ENCODE data around the gene PNKD.

DNA sequence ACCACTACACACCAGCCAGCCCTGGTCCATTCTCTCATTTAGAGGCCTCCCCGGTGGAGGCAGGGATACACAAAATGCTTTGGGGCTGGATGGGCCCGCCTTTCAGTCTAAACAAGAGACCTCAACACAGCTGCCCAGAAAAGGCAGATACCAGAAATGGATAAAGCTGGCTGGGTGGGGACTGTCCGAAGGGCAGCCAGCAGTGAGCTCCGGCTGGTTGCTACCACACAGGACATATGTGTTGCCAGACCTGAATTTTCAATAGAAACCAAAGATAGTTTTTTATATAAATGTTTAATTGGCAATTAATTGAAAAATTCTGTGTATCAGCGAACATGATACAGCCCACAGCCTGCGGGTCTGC is 8.1 kb upstream of the PNKD start:
- TF ChIP-seq, protein P1, sequence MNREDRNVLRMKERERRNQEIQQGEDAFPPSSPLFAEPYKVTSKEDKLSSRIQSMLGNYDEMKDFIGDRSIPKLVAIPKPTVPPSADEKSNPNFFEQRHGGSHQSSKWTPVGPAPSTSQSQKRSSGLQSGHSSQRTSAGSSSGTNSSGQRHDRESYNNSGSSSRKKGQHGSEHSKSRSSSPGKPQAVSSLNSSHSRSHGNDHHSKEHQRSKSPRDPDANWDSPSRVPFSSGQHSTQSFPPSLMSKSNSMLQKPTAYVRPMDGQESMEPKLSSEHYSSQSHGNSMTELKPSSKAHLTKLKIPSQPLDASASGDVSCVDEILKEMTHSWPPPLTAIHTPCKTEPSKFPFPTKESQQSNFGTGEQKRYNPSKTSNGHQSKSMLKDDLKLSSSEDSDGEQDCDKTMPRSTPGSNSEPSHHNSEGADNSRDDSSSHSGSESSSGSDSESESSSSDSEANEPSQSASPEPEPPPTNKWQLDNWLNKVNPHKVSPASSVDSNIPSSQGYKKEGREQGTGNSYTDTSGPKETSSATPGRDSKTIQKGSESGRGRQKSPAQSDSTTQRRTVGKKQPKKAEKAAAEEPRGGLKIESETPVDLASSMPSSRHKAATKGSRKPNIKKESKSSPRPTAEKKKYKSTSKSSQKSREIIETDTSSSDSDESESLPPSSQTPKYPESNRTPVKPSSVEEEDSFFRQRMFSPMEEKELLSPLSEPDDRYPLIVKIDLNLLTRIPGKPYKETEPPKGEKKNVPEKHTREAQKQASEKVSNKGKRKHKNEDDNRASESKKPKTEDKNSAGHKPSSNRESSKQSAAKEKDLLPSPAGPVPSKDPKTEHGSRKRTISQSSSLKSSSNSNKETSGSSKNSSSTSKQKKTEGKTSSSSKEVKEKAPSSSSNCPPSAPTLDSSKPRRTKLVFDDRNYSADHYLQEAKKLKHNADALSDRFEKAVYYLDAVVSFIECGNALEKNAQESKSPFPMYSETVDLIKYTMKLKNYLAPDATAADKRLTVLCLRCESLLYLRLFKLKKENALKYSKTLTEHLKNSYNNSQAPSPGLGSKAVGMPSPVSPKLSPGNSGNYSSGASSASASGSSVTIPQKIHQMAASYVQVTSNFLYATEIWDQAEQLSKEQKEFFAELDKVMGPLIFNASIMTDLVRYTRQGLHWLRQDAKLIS (CRISPR knock-in tag; IDR thresholded peaks at IDR 0.05; ENCODE audit: borderline replicate concordance) = no peak
- TF ChIP-seq, protein P2, sequence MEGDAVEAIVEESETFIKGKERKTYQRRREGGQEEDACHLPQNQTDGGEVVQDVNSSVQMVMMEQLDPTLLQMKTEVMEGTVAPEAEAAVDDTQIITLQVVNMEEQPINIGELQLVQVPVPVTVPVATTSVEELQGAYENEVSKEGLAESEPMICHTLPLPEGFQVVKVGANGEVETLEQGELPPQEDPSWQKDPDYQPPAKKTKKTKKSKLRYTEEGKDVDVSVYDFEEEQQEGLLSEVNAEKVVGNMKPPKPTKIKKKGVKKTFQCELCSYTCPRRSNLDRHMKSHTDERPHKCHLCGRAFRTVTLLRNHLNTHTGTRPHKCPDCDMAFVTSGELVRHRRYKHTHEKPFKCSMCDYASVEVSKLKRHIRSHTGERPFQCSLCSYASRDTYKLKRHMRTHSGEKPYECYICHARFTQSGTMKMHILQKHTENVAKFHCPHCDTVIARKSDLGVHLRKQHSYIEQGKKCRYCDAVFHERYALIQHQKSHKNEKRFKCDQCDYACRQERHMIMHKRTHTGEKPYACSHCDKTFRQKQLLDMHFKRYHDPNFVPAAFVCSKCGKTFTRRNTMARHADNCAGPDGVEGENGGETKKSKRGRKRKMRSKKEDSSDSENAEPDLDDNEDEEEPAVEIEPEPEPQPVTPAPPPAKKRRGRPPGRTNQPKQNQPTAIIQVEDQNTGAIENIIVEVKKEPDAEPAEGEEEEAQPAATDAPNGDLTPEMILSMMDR (IDR thresholded peaks at IDR 0.05) = no peak
- TF ChIP-seq, protein P3, sequence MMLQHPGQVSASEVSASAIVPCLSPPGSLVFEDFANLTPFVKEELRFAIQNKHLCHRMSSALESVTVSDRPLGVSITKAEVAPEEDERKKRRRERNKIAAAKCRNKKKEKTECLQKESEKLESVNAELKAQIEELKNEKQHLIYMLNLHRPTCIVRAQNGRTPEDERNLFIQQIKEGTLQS (CRISPR knock-in tag; conservative IDR thresholded peaks at IDR 0.05) = no peak
- TF ChIP-seq, protein P4, sequence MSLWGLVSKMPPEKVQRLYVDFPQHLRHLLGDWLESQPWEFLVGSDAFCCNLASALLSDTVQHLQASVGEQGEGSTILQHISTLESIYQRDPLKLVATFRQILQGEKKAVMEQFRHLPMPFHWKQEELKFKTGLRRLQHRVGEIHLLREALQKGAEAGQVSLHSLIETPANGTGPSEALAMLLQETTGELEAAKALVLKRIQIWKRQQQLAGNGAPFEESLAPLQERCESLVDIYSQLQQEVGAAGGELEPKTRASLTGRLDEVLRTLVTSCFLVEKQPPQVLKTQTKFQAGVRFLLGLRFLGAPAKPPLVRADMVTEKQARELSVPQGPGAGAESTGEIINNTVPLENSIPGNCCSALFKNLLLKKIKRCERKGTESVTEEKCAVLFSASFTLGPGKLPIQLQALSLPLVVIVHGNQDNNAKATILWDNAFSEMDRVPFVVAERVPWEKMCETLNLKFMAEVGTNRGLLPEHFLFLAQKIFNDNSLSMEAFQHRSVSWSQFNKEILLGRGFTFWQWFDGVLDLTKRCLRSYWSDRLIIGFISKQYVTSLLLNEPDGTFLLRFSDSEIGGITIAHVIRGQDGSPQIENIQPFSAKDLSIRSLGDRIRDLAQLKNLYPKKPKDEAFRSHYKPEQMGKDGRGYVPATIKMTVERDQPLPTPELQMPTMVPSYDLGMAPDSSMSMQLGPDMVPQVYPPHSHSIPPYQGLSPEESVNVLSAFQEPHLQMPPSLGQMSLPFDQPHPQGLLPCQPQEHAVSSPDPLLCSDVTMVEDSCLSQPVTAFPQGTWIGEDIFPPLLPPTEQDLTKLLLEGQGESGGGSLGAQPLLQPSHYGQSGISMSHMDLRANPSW (CRISPR knock-in tag; conservative IDR thresholded peaks at IDR 0.05; ENCODE audit: low read depth) = no peak
- TF ChIP-seq, protein P5, sequence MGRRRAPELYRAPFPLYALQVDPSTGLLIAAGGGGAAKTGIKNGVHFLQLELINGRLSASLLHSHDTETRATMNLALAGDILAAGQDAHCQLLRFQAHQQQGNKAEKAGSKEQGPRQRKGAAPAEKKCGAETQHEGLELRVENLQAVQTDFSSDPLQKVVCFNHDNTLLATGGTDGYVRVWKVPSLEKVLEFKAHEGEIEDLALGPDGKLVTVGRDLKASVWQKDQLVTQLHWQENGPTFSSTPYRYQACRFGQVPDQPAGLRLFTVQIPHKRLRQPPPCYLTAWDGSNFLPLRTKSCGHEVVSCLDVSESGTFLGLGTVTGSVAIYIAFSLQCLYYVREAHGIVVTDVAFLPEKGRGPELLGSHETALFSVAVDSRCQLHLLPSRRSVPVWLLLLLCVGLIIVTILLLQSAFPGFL (CRISPR knock-in tag; IDR thresholded peaks at IDR 0.05; ENCODE audit: borderline replicate concordance) = no peak
- TF ChIP-seq, protein P6, sequence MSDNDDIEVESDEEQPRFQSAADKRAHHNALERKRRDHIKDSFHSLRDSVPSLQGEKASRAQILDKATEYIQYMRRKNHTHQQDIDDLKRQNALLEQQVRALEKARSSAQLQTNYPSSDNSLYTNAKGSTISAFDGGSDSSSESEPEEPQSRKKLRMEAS (CRISPR knock-in tag; IDR thresholded peaks at IDR 0.05) = no peak
- no peak for TF ChIP-seq RELA (CRISPR knock-in tag; IDR thresholded peaks at IDR 0.05; ENCODE audit: borderline replicate concordance)
- TF ChIP-seq ELF4 (CRISPR knock-in tag; IDR thresholded peaks at IDR 0.05; ENCODE audit: low read depth) = no peak
- TF ChIP-seq, protein P7, sequence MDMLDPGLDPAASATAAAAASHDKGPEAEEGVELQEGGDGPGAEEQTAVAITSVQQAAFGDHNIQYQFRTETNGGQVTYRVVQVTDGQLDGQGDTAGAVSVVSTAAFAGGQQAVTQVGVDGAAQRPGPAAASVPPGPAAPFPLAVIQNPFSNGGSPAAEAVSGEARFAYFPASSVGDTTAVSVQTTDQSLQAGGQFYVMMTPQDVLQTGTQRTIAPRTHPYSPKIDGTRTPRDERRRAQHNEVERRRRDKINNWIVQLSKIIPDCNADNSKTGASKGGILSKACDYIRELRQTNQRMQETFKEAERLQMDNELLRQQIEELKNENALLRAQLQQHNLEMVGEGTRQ (CRISPR knock-in tag; IDR thresholded peaks at IDR 0.05) = no peak
- no peak for TF ChIP-seq FOXP1 (CRISPR knock-in tag; IDR thresholded peaks at IDR 0.05; ENCODE audit: borderline replicate concordance)
- TF ChIP-seq, protein P8, sequence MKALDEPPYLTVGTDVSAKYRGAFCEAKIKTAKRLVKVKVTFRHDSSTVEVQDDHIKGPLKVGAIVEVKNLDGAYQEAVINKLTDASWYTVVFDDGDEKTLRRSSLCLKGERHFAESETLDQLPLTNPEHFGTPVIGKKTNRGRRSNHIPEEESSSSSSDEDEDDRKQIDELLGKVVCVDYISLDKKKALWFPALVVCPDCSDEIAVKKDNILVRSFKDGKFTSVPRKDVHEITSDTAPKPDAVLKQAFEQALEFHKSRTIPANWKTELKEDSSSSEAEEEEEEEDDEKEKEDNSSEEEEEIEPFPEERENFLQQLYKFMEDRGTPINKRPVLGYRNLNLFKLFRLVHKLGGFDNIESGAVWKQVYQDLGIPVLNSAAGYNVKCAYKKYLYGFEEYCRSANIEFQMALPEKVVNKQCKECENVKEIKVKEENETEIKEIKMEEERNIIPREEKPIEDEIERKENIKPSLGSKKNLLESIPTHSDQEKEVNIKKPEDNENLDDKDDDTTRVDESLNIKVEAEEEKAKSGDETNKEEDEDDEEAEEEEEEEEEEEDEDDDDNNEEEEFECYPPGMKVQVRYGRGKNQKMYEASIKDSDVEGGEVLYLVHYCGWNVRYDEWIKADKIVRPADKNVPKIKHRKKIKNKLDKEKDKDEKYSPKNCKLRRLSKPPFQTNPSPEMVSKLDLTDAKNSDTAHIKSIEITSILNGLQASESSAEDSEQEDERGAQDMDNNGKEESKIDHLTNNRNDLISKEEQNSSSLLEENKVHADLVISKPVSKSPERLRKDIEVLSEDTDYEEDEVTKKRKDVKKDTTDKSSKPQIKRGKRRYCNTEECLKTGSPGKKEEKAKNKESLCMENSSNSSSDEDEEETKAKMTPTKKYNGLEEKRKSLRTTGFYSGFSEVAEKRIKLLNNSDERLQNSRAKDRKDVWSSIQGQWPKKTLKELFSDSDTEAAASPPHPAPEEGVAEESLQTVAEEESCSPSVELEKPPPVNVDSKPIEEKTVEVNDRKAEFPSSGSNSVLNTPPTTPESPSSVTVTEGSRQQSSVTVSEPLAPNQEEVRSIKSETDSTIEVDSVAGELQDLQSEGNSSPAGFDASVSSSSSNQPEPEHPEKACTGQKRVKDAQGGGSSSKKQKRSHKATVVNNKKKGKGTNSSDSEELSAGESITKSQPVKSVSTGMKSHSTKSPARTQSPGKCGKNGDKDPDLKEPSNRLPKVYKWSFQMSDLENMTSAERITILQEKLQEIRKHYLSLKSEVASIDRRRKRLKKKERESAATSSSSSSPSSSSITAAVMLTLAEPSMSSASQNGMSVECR (CRISPR knock-in tag; IDR thresholded peaks at IDR 0.05; ENCODE audit: borderline replicate concordance) = no peak

Measured in WTC11 (cell line).